ENCODE data around the gene OR10C1.

Gene OR10C1

GRCh38 chr6:29474996-29475395 is 35.9 kb downstream of the OR10C1 start:
- DNase-seq (ENCODE audit: insufficient read length, low spot score) (no peak), FAIRE-seq (no peak)

- no peak for FAIRE-seq
- DNase-seq (ENCODE audit: insufficient read length, low spot score), result no peak
These were observed 38.9 kb downstream of the OR10C1 start for GRCh38 chr6:29477923-29478450.

GRCh38 chr6:29478740-29479139 is 39.6 kb downstream of the OR10C1 start:
- no peak for DNase-seq (ENCODE audit: insufficient read length, low spot score)
- no peak for FAIRE-seq

- FAIRE-seq (no peak), DNase-seq (ENCODE audit: insufficient read length, low spot score) (no peak)
These were observed 40.5 kb downstream of the OR10C1 start for GRCh38 chr6:29479560-29479959.

GRCh38 chr6:29483186-29483585 is 44.1 kb downstream of the OR10C1 start:
- DNase-seq (ENCODE audit: insufficient read length, low spot score) (no peak), FAIRE-seq (no peak)

GRCh38 chr6:29483735-29484134 is 44.6 kb downstream of the OR10C1 start:
- DNase-seq (ENCODE audit: insufficient read length, low spot score) (no peak), FAIRE-seq (no peak)

- no peak for FAIRE-seq
- DNase-seq (ENCODE audit: insufficient read length, low spot score), result no peak
These were observed 47.5 kb downstream of the OR10C1 start for GRCh38 chr6:29486577-29486976.

GRCh38 chr6:29487131-29487530 is 48.0 kb downstream of the OR10C1 start:
- DNase-seq (ENCODE audit: insufficient read length, low spot score) (no peak), FAIRE-seq (no peak)

GRCh38 chr6:29487660-29488059 is 48.6 kb downstream of the OR10C1 start, which contains the start of gene MAS1L:
Gene MAS1L (minus strand): TSS chr6:29487956. CDS start chr6:29487902, 54 bp downstream.
- no peak for DNase-seq (ENCODE audit: insufficient read length, low spot score)
- no peak for FAIRE-seq

- DNase-seq (ENCODE audit: insufficient read length, low spot score), result no peak
- no peak for FAIRE-seq
These were observed 49.8 kb downstream of the OR10C1 start for GRCh38 chr6:29488874-29489273.

GRCh38 chr6:29489286-29489685 is 50.2 kb downstream of the OR10C1 start:
- no peak for DNase-seq (ENCODE audit: insufficient read length, low spot score)
- no peak for FAIRE-seq

GRCh38 chr6:29490055-29490454 is 50.9 kb downstream of the OR10C1 start:
- DNase-seq (ENCODE audit: insufficient read length, low spot score) (no peak), FAIRE-seq (no peak)

GRCh38 chr6:29490552-29490951 is 51.4 kb downstream of the OR10C1 start:
- no peak for DNase-seq (ENCODE audit: insufficient read length, low spot score)
- no peak for FAIRE-seq
